Measurements from ENCODE around the gene VPS54.

Gene VPS54

GRCh38 chr2:64019083-64019974 lies at the start of gene VPS54:
VPS54 (minus strand) TSS chr2:64019428; CDS start chr2:63983999, 35,429 bp downstream.
- DNase-seq = peak; percentile 54

GRCh38 chr2:64067326-64067725 lies 48.1 kb upstream of the VPS54 start:
- no peak for DNase-seq

DNA sequence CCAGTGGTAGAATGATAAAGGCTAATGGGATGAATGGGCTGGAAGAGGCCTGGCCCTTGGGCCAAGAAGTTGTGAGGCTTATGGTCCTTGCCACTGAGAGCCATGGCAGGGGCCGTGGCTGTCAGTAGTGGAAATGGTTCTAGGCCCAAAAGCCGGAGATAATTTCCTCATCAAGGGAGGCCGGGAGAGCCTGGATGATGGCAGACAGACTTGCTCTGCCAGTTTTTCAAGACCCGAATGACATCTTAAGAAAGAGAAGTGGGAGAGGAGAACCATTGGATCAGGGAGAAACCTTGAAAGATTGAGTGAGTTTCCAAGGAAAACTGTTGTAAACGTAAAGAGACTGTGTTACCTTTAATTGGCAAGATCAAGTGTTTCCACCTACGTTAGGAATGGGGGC lies 46.3 kb upstream of the VPS54 start:
- DNase-seq = no peak

DNA sequence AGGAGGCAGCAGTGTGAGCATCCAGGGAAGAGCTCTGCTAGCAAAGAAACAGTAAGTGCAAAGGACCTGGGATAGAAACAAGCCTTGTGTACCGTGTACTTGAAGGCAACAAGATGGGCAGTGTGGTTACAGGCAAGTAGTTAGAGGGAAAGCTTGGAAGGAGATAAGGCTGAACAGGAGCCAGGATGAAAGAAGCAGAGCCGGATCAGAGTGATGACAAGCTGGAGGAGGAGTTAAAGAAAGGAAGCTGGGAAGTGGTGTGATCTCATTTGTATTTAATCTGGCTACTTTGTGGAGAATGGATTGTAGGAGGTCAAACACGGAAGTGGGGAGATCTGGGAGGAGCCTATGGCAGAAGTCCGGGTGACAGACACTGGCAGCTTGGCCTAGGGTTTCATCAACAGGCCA lies 44.7 kb upstream of the VPS54 start:
- no peak for DNase-seq

DNA sequence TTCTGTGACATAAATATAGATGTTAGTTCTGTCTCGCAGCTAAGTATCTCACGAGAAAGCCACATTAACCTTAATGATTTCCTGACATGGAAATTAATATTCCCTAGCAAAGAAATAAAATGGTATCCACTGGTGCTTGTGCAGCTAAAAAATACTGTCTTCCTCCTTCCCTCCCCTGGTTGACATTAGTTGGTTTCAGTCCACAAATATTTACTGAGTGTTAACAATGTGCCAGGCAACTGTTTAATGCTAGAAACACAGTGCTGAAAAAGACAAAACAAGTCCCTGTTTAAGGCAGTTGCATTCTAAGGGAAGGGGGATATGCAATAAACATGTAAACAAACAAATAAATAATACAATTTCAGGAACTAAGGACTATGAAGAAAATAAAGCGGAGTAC lies 44.2 kb upstream of the VPS54 start:
- DNase-seq = no peak

DNA sequence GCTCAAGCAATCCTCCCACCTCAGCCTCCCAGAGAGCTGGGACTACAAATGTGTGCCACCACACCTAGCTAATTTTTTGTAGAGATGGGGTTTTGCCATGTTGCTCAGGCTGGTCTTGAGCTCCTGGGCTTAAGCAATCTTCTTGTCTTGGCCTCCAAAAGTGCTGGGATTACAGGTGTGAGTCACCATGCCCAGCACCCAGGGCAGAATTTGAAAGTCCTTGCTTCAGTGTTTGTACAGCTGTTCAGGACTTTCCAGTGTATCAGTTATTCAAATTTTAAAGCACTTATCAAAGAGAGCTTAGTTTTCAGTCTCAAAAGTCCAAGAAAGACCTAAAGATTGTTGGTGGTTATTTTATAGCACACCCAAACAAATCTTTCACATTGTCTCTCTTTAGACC lies 43.6 kb upstream of the VPS54 start:
- DNase-seq = no peak

DNA sequence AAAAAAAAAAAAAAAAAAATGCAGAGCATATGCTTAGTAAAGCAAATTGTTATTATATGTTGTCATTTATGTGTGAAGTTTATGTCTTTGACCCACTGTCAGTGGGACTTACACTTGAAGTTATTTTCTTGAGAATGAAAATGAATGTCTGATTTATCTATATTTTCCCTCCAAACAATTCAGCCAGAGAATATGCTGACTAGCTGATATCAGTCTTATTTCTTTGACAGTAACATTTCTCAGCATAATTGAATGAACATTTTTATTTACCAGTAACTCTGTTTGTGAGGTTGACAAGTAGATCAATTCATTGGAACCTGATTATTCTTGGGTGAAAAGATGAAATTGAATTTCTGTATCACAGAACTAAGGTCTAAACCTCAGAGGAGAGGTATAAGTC lies 40.0 kb upstream of the VPS54 start:
- DNase-seq = no peak

DNA sequence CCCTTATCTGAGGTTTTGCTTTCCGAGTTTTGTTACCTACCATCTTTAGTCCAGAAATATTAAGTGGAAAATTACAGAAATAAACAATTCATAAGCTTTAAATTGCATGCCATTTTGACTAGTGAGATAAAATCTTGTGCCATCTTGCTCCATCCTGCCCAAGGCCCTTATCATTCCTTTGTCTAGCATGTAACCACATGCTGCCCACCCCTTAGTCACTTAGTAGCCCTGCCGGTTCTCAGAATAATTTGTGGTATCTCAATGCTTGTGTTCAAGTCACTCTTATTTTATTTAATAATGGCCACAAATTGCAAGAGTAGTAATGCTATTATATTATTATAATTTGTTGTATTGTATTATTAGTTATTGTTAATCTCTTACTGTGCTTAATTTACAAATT lies 36.8 kb upstream of the VPS54 start:
- no peak for DNase-seq

- no peak for DNase-seq
Observed at GRCh38 chr2:64054161-64054915, 35.1 kb upstream of the VPS54 start.

DNA sequence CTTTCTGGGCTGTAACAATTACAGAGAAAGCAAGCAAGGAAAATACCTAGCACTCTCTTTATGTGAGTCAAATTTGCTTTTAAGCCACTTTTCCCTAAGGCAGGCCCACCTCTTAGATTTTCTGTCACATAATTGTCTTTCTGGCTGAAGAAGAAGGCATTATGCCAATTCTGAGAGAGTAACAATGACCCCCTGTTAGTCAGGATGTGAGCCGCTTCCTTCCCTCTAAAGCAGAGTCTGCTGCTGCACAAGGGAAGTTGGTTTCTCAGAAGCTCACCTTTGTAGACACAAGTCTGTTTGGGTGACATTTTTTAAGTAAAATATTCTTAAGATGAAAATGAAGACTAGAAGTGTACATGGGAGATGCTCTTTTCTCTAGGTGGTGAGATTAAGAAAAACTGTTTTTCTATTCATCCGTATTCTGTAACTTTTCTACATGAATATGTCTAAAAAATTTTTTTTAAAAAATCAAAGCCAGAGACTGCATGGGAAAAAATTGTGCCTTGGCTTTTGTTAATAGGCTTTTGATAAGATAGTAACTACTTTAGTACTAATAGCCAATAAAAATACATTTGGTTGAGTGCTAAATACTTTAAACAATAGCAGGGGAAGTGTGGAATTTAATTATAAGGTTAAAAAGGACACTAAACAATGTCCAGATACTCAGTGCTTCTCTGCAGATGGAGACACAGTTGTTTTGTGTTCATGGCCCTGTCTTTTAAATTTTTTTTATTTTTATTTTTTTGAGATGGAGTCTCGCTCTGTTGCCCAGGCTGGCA lies 33.4 kb upstream of the VPS54 start:
- no peak for DNase-seq

DNA sequence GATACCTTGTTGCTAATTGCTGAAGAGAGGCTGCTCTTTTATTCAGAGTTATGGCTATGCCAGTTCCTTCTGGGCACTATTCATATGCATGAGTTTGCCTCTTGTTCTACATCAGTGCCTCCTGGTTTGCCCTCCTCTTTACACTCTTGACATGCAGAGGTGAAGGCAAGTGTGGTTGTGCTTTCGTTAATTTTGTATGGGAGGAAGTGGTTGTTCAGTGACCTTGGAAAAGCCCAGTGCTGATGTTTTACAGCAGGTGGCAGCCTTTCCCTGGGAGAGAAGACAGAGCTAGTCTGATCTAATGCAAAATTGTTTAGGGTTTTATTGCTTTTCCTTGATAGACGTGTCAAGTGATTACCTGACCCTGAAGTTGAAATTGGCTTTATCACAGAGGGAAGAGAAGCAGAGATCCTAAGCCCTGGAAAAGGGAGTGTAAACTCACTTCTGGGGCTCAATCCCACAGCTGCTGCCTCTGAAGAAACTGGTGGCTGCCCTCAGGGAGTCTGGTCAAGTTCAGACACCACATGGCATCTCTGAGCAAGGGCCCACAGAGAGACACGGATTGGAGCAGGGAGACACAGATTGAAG lies 30.5 kb upstream of the VPS54 start:
- peak; percentile 44 for DNase-seq

GRCh38 chr2:64045938-64046337 lies 26.7 kb upstream of the VPS54 start:
- DNase-seq = no peak

- no peak for DNase-seq
Observed at GRCh38 chr2:64040161-64040560, 20.9 kb upstream of the VPS54 start.

- DNase-seq = no peak
Observed at GRCh38 chr2:64036034-64036705, 16.9 kb upstream of the VPS54 start.

GRCh38 chr2:64035072-64035942 lies 16.1 kb upstream of the VPS54 start:
- DNase-seq = no peak

- DNase-seq = peak; percentile 65
Observed at GRCh38 chr2:64029116-64029665, 10.0 kb upstream of the VPS54 start.

DNA sequence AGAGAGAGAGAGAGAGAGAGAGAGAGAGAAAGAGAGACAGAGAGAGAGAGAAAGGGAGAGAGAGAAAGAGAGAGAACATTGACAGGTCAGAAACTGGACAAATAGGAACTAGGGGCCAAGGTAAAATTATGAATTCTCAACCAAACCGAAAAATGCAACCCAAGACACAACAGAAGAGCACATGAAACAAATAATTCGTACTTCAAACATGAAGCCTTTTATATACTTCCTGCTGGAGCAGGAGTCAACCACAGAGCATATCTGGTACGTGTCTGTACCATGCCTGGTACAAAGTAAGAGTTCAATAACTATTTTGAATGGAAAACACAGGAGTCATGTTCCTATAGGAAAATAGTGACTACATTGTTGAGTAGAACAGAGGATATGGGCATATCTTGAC lies 6.5 kb upstream of the VPS54 start:
- no peak for DNase-seq

GRCh38 chr2:64024259-64024949 lies 5.2 kb upstream of the VPS54 start:
- DNase-seq = no peak

DNA sequence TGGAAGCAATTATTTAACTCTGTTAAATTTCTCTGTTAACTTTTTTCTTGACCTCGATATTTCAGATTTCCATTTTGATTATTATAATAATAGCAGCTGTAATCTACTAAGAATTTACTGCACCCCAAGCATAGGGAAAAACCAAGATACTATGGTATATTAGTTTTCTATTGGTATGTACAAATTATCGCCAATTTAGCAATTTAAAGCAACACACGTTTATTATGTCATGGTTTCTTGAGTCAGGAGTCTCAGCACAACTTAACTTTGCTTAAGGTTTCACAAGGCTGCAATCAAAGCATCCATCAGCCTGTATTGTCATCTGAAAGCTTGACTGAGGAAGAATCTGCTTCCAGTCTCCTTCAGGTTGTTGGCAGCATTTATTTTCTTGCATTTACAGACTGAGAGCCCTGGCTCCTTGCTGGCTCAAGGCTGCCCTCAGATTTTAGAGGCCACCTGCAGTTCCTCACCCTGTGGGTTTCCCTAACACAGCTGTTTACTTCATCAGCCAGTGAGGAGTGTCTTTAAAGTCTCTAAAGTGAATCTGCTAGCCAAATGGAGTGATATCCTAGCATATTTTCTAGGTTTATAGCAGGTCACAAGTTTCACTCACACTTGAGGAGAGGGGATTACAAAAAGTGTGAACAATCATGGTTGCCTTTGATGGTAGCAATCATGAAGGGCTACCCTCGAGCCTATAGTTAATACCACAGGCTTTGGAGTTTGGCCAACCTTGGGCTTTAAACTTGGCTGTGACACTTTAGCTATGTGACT lies 4.4 kb upstream of the VPS54 start:
- no peak for DNase-seq

DNA sequence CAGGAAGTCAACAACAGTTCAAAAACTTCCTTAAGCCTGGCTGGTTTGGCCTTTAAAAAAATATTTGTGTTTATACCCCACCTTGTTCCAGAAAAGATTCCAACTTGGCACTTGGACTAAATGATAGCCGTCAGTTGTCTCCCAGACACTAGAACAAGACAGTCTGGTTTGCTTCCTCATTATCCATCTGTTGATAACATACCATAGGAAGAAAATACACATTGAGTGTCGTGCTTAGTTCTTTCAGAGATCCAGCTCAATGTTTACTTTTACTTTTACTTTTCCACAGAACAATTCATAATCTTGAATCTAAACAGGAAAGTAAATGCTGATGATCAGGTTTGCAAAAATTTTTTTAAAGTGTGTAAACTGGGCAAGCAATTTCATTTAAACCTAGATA lies 2.4 kb upstream of the VPS54 start:
- DNase-seq = no peak

All from NCI-H1092 treated with DMSO at 0.1 percent for 48 hours (cell line).